ENCODE results near the gene RAB33A. TPM values are rescaled to one million over a fixed set of nuclear protein-coding genes. Genes with fewer than 3 reads are reported as not detected.

The RAB33A gene
- polyA plus RNA-seq, 1 donor from 2014 or later, result 74.7 TPM

- Histone ChIP-seq H3F3A (ENCODE audit: insufficient read depth, low read length, poor library complexity, severe bottlenecking) (no peaks in the 10 kb centered on the region), H3K9me3 (ENCODE audit: low read length) (no peaks in the 10 kb centered on the region), H3K9ac (ENCODE audit: low read length) (no peak overlapping the region), H3K9me2 (ENCODE audit: insufficient read depth, low read length) (no peaks in the 10 kb centered on the region), H3K4me3 (ENCODE audit: low read length) (no peak overlapping the region), H4K20me1 (ENCODE audit: insufficient read depth) (no peaks in the 10 kb centered on the region), H3K27me3 (ENCODE audit: insufficient read depth, low read depth, low read length) (no peaks in the 10 kb centered on the region), H3K4me2 (ENCODE audit: low read length) (no peak overlapping the region), H2AFZ (ENCODE audit: low read depth, low read length) (no peak overlapping the region), H3K79me2 (replicated peaks; ENCODE audit: insufficient read depth, low read length) (no peaks in the 10 kb centered on the region), H3K36me3 (ENCODE audit: insufficient read depth, low read length) (no peaks in the 10 kb centered on the region), H3K27ac (ENCODE audit: low read length) (no peak overlapping the region)
- TF ChIP-seq RAD21 (conservative IDR thresholded peaks at IDR 0.05) (no peak), EZH2 (IDR thresholded peaks at IDR 0.05; ENCODE audit: borderline replicate concordance, insufficient read depth, low read length, poor library complexity, severe bottlenecking) (no peak), EP300 (conservative IDR thresholded peaks at IDR 0.05; ENCODE audit: poor library complexity, severe bottlenecking) (no peak), MXI1 (conservative IDR thresholded peaks at IDR 0.05; ENCODE audit: poor library complexity, severe bottlenecking) (no peak), SMC3 (conservative IDR thresholded peaks at IDR 0.05; ENCODE audit: poor library complexity) (no peak)
Observed at GRCh38 chrX:130184857-130185256, 13.1 kb downstream of the RAB33A start.

- TF ChIP-seq POLR2AphosphoS5 (IDR thresholded peaks at IDR 0.05), result no peak
- TF ChIP-seq CTCF (IDR thresholded peaks at IDR 0.05; ENCODE audit: poor library complexity, severe bottlenecking), result no peak
- TF ChIP-seq EZH2 (IDR thresholded peaks at IDR 0.05; ENCODE audit: borderline replicate concordance, insufficient read depth, low read length, poor library complexity, severe bottlenecking), result no peak
- no peak for TF ChIP-seq SMC3 (conservative IDR thresholded peaks at IDR 0.05; ENCODE audit: poor library complexity)
- no peak for TF ChIP-seq REST (IDR thresholded peaks at IDR 0.05; ENCODE audit: borderline replicate concordance)
- no peak for TF ChIP-seq RAD21 (conservative IDR thresholded peaks at IDR 0.05)
- Histone ChIP-seq H3K4me3 (ENCODE audit: low read length) (no peak overlapping the region), H3K9me3 (ENCODE audit: low read length) (no peaks in the 10 kb centered on the region), H3K9me2 (ENCODE audit: insufficient read depth, low read length) (no peaks in the 10 kb centered on the region), H4K20me1 (ENCODE audit: insufficient read depth) (no peaks in the 10 kb centered on the region), H3K79me2 (replicated peaks; ENCODE audit: insufficient read depth, low read length) (no peaks in the 10 kb centered on the region), H3F3A (ENCODE audit: insufficient read depth, low read length, poor library complexity, severe bottlenecking) (no peaks in the 10 kb centered on the region), H3K27me3 (ENCODE audit: insufficient read depth, low read depth, low read length) (no peaks in the 10 kb centered on the region), H3K4me2 (ENCODE audit: low read length) (no peak overlapping the region), H3K27ac (ENCODE audit: low read length) (no peak overlapping the region), H3K9ac (ENCODE audit: low read length) (no peak overlapping the region), H3K36me3 (ENCODE audit: insufficient read depth, low read length) (no peaks in the 10 kb centered on the region), H2AFZ (ENCODE audit: low read depth, low read length) (no peak overlapping the region)
Observed at GRCh38 chrX:130186651-130187050, 14.9 kb downstream of the RAB33A start.

DNA sequence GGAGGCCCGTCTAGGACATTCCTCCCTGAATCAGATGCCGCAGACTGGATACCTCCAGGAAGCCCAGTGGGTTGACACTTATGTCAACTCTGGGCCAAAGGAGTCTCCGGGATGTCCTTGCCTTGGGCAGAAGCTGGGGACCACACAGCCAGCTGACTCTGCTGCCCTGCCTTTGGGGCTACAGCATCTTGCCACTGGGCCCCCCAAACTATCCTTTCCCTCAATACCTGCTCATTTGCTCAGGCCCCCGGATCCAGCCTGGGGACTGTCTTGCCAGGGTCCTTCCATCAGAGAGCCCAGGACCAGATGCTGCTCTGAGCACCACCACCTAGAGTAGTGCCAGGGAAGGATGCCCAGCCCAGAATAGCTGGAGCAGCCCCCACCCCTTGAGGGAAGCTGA, 19.0 kb downstream of the RAB33A start:
- no peaks in the 10 kb centered on the region for H3F3A ChIP-seq (ENCODE audit: insufficient read depth, low read length, poor library complexity, severe bottlenecking)
- no peaks in the 10 kb centered on the region for H4K20me1 ChIP-seq (ENCODE audit: insufficient read depth)
- no peaks in the 10 kb centered on the region for H3K36me3 ChIP-seq (ENCODE audit: insufficient read depth, low read length)
- TF ChIP-seq RAD21 (conservative IDR thresholded peaks at IDR 0.05) (no peak), REST (IDR thresholded peaks at IDR 0.05; ENCODE audit: borderline replicate concordance) (no peak), MXI1 (conservative IDR thresholded peaks at IDR 0.05; ENCODE audit: poor library complexity, severe bottlenecking) (no peak), POLR2AphosphoS5 (IDR thresholded peaks at IDR 0.05) (no peak), EP300 (conservative IDR thresholded peaks at IDR 0.05; ENCODE audit: poor library complexity, severe bottlenecking) (no peak), TAF1 (IDR thresholded peaks at IDR 0.05; ENCODE audit: low read depth) (no peak), EZH2 (IDR thresholded peaks at IDR 0.05; ENCODE audit: borderline replicate concordance, insufficient read depth, low read length, poor library complexity, severe bottlenecking) (no peak), SMC3 (conservative IDR thresholded peaks at IDR 0.05; ENCODE audit: poor library complexity) (no peak), CTCF (IDR thresholded peaks at IDR 0.05; ENCODE audit: poor library complexity, severe bottlenecking) (no peak)
- no peak overlapping the region for H3K9ac ChIP-seq (ENCODE audit: low read length)
- H3K4me3 ChIP-seq (ENCODE audit: low read length), result no peak overlapping the region
- H3K4me2 ChIP-seq (ENCODE audit: low read length), result no peak overlapping the region
- no peaks in the 10 kb centered on the region for H3K79me2 ChIP-seq (replicated peaks; ENCODE audit: insufficient read depth, low read length)
- H3K9me2 ChIP-seq (ENCODE audit: insufficient read depth, low read length), result no peaks in the 10 kb centered on the region
- no peak overlapping the region for H2AFZ ChIP-seq (ENCODE audit: low read depth, low read length)
- no peaks in the 10 kb centered on the region for H3K27me3 ChIP-seq (ENCODE audit: insufficient read depth, low read depth, low read length)
- no peaks in the 10 kb centered on the region for H3K9me3 ChIP-seq (ENCODE audit: low read length)
- no peak overlapping the region for H3K27ac ChIP-seq (ENCODE audit: low read length)
